GM18505 (cell line): Measurements from ENCODE around the gene RAPGEF1.
A peak's percentile ranks its signal among the peaks of the same experiment; 100 is the strongest.

Source experiments
- ATAC-seq: cut with Tn5 transposase; IDR thresholded peaks from one replicate; pipeline ENCODE4 v1.9.1; 2021; ENCODE audit not compliant: unreplicated experiment
- POLR2A ChIP-seq: IDR thresholded peaks from 4 replicates; pipeline ENCODE4 v1.6.1; 2011; ENCODE audit warnings: borderline replicate concordance; ENCODE audit not compliant: insufficient read depth, insufficient read length; ENCODE audit errors: extremely low read depth

Gene RAPGEF1

DNA sequence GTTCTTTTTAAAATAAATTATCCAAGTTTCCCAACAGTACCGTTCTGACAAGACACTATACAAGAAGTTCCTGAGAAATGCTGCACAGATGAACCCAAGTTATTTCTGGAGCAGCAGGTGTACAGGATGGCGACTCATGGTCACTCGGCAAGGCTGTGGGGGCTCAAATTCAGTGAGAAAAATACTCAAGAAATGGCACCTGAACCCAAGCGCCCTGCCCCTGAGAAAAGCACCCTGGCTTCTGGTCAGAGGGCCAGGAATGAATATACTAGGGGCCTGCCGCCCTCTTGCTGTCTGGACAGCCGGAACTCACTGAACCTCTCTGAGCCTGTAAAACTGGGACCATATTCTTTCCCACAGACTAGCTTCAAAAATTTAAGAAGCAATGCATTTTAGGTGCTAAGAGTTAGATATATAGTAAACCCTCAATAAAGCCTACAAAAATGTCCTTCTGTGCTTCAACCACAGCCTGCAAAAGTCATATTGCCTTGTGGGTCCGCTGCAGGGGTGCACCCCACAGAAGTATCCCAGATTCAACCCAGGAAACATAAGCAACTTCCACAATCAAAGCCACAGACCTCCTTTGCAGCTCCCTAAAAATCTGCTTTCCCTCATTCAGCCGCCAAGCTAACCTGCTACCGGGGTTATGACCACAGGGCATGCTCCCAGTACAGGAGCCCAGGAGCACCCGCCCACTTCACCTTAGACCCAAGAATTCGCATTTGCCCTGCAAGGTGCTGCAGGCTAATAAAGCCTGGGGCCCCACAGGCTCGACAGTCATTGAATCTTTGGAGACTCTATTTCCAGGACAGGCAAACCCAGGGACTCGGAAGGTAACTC, 1.4 kb downstream of the RAPGEF1 start:
- TF ChIP-seq POLR2A, result no peak
- ATAC-seq, result no peak

DNA sequence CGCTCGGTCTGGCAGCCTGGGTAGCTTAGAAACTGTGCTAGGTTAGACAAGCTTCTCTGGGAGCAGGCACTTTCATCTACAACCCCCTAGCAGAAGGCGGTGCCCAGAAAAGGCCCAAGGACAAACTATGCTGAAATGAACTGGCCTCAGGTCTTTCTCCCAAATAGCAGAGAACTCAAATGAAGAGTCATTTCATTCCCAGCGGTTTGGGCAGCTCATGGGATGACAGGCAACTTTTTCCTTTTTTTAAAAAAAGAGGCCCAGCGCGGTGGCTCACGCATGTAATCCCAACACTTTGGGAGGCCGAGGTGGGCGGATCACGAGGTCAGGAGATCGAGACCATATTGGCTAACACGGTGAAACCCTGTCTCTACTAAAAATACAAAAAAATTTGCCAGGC, 2.5 kb downstream of the RAPGEF1 start:
- no peak for TF ChIP-seq POLR2A
- ATAC-seq, result no peak

DNA sequence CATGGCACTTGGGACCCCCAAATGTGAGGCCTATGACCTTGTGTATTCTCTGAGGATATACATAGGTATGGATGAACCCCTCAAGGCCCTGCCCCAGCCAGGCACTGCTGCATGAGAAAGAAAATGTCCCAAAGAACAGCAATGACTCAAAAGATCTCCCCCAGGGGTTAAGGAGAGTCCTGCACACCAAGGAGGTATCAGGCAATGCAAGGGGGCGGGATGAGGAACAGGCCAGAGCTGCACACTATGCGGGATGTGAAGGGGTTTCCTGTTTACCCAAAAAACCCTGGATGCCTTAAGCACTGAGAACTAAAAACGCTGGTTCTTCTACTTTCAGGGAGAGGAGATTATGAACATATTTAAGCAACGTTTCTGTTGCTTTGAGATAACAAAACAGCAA, 3.4 kb downstream of the RAPGEF1 start:
- TF ChIP-seq POLR2A, result no peak

DNA sequence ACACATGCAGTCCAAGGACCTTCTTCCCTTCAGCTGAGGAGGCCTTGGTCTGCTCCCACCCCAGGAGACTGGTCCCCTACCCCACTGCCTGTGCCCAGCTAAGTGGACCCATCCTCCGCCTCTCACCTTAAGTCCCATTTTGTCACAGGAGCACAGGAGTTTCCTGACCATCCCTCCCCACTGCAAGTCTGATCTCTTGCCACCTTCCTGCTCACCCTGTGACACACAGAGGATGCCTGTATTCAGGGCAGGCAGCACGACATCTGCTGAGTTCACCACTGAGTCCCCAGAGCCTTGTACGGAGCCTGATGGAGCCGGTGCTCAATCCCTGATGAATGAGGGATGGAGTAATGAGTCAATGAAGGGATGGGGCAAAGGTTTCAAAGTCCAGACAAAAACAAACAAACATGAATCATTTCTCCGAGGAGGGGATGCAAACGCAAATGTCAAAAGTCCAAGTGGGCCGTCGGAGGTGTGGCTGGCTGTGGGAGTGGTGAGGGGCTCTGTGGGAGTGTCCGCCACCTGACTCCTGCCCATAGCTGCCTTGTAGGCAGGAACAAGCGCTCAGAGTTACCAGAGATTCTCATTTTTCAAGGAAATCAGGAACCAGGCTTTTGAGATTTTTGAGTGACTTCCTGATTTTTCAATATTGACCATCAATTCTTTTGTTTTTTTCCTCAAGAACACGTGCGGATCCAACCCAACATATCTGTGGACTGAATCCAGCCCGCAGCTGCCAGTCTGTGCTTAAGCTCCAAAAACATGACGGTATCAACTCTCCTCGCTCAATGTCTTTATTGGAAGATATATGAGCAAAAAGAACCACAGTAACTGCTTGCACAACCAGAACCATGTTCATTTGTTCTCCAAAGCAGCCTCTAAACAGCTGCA, 4.4 kb downstream of the RAPGEF1 start:
- TF ChIP-seq POLR2A, result peak; percentile 27
- ATAC-seq, result no peak

More for the DNA sequence above, 3.4 kb downstream of the RAPGEF1 start:
- ATAC-seq, result no peak

DNA sequence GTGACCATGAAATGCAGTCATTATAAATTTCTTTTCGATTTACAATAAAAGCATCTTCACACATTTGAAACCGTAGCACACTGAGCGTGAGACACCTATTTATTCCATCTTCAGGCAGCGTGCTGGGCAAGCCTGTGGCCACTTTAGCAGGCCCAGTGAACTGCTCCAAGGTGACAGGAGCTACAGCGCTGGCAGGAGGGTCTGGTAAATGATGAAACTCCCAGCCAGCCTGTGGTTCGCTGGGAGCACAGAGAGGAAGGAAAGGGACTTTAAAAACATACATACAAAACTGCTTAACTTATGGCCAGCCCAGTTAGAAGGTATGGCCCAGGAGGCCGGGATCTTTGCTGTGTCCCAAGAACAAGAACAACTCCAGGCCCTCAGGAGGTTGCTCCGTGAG, 5.1 kb downstream of the RAPGEF1 start:
- no peak for TF ChIP-seq POLR2A
- no peak for ATAC-seq

DNA sequence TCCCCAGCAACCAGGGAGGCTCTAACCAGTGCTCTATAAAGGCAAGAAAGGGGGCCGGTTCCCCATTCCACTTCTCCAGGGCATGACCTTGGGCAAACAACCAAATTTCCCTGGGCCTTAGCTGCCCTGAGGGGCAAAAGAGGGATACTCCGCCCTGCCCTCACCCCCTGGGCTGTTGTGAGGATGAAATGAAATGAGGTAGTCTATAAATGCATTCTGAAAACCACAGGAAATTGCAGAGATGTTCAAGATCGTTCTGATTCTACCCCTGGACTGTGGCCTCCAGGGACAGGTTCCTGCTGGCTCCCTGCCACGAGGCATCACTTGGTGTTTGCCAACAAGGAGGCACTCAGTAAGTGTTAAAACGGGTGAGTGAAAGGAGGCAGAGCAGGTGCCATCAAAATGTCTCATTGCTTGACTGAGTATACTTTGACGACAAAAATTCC, 5.7 kb downstream of the RAPGEF1 start:
- TF ChIP-seq POLR2A, result peak; percentile 48
- ATAC-seq, result no peak

DNA sequence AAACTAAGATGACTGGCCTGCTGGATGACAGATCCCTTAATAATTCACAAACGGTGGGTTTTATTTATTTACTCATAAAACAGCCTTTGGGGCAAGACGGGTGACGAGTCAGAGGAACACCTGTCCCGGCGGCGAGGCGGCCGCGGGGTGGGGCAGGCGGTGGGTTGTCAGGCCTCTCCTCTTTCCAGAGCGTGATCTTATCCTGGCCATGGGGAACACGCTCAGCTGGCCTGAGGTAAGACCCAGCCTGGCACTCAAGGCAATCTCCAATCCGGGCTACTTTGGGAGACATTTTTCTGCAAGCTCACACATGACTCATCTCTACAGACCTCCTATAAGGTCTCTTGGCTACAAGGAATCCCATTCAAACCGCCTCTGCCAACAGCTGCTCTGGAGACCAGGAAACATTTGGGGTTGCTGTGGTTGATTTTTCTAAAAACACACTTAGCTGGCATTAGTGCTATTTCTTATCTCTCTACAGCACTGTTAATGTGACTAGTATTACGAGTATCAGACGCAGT, 6.3 kb downstream of the RAPGEF1 start:
- no peak for TF ChIP-seq POLR2A
- no peak for ATAC-seq

DNA sequence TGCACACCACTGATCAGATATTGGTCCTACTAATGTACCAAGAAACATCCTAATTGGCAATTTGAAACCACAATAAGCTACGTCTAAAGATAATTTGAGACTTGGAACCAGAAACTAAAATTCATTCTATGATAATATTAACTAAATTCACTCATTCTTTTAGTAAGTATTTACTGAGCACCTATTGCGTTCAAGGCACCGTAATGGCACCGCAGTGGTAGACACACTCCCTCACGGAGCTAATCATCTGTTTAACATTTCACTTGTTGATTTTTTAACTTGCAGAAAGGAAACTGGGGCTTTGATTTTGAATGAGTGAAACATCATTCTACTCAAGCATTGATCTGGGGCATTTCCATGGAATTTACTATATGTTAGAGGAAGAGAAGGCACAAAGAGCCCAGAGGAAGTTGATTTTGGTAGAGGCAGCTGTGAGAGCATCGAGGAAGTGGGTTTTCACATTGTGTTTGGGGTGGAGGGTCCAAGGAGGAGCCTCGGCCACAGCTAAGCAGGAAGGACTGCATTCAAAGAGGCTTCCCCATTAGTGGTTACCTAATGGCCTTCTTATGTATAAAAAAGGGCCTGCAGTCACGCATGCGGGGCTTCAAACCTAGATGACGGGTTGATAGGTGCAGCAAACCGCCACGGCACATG, 7.1 kb downstream of the RAPGEF1 start:
- no peak for ATAC-seq
- no peak for TF ChIP-seq POLR2A

DNA sequence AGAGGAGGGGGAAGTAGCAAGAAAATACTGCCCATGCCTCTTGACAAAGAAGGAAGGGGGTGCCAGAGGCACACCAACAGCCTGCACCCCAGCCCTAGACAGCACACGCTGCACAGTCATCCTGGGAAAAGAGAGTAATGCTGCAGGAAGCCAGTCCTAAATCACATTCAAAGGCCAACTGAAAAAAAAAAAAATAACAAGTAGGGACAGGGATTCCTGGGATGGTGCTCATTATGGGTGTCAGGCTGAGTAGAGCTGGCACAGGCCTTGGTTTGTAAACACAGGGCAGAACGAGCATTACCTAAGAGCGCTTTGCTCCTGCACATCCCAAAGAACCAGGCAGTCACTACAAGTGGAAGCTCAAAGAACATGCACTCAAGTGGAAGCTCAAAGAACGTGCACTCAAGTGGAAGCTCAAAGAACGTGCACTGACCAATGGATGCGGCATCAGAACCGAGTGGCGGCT, 7.8 kb downstream of the RAPGEF1 start:
- no peak for ATAC-seq
- no peak for TF ChIP-seq POLR2A

DNA sequence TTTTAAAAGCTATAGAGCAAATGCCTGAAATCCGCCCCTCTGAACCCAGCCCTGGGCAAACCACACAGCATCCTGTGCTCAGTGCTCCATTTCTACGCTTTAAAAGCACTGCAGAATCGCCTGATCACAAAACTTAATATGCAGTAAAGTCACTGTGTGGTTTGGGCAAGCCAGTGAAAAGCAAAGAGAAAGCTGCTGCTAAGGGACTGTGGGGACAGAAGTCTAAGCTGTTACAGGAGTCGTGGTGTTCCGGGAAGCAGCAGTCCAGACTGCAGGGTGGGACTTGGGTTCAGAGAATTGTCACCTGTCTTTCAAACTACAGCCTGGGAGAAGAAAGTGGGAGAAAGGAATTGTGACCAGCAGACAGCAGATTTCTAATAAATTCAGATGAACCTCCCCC, 8.2 kb downstream of the RAPGEF1 start:
- TF ChIP-seq POLR2A, result no peak
- ATAC-seq, result no peak

DNA sequence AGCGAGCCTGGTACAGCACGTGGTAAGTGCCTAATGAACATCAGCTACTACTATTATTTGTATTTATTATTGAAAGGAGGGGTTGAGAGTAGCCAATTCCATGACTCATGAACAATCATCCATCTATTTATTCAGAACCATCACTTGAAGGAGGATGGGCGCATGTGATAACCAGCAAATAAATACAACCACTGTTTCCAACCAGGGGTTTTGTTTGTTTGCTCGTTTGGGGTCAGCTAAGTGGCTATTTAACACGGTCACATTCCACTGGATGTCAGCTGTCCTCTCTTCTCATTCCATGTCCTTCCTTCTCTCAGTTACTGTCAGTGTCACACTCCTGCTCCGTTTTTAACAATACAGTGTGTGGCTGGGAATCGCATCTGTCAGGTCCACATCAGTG, 8.6 kb downstream of the RAPGEF1 start:
- TF ChIP-seq POLR2A, result no peak

DNA sequence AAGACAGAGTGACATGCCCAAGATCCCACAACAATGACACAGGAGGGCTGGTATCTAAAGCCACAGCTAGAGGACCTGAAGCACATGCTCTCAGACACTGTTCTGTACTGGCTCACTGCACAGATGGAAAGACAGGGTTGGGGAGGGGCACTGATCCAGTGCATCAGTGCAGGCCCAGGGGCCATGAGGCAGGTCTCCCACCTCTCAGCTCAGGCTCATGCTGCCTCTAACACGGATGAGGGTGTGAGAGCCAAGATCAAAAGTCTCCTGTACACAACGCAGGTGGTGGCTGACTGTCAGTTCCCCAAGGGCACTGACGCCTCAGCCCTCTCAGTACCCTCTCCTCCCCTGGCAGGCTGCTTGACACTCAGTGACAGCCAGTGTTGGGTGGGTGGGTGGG, 10.9 kb downstream of the RAPGEF1 start:
- peak; percentile 36 for ATAC-seq
- peak; percentile 56 for TF ChIP-seq POLR2A

More for the DNA sequence above, 8.6 kb downstream of the RAPGEF1 start:
- no peak for ATAC-seq

DNA sequence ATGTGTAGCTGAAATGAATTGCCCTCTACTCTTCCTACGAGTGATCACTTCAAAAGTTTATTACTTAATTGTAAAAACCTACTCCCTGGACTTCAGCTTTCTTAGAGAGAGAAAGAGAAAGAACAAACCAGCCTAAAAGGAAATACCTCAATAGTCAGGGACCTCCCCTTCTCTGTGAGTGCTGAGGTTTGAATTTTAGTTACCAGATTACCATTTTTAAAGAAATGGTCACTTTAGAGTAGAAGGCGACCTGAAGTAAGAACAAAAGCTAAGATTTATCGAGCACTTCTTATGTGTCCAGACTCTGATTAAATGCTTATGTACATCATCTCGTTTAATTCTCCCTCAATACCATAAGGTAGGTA, 11.3 kb downstream of the RAPGEF1 start:
- TF ChIP-seq POLR2A, result no peak
- no peak for ATAC-seq
